Stimulated activated CD8-positive, alpha-beta memory T cell treated with anti-CD3 and anti-CD28 coated beads, Interleukin-7, amount 100 ng/mL, for 4 hours (primary cell): ENCODE results near the gene TNS3.

ENCODE experiments used
- DNase-seq, 2 donors: peaks; one replicate each; pipeline ENCODE4 v3.0.0-alpha.2; 2020; ENCODE audit warnings: low read depth in 2 of 2

TNS3 gene

GRCh38 chr7:47368190-47368812 is 213.6 kb downstream of the TNS3 start:
- DNase-seq = no peak

- DNase-seq = no peak
Observed at GRCh38 chr7:47367369-47367768, 214.5 kb downstream of the TNS3 start.

GRCh38 chr7:47366960-47367359 is 215.0 kb downstream of the TNS3 start:
- DNase-seq = no peak

GRCh38 chr7:47366211-47366610 is 215.7 kb downstream of the TNS3 start:
- DNase-seq = no peak

GRCh38 chr7:47362984-47363383 is 218.9 kb downstream of the TNS3 start:
- DNase-seq = no peak

GRCh38 chr7:47361746-47362215 is 220.1 kb downstream of the TNS3 start:
- DNase-seq = no peak

- DNase-seq = no peak
Observed at GRCh38 chr7:47361236-47361635, 220.7 kb downstream of the TNS3 start.

- DNase-seq = no peak
Observed at GRCh38 chr7:47360301-47360900, 221.5 kb downstream of the TNS3 start.

GRCh38 chr7:47358944-47359588 is 222.8 kb downstream of the TNS3 start:
- no peak for DNase-seq

- no peak for DNase-seq
Observed at GRCh38 chr7:47358357-47358756, 223.6 kb downstream of the TNS3 start.

- DNase-seq = no peak
Observed at GRCh38 chr7:47357863-47358262, 224.0 kb downstream of the TNS3 start.

GRCh38 chr7:47357361-47357760 is 224.6 kb downstream of the TNS3 start:
- DNase-seq = no peak

GRCh38 chr7:47356261-47356660 is 225.7 kb downstream of the TNS3 start:
- DNase-seq = no peak

GRCh38 chr7:47355684-47356083 is 226.2 kb downstream of the TNS3 start:
- DNase-seq = no peak

GRCh38 chr7:47354831-47355541 is 226.9 kb downstream of the TNS3 start:
- no peak for DNase-seq

GRCh38 chr7:47354071-47354470 is 227.8 kb downstream of the TNS3 start:
- DNase-seq = no peak

GRCh38 chr7:47352394-47352968 is 229.4 kb downstream of the TNS3 start:
- DNase-seq = no peak

- DNase-seq = no peak
Observed at GRCh38 chr7:47351233-47352154, 230.4 kb downstream of the TNS3 start.

GRCh38 chr7:47350425-47350824 is 231.5 kb downstream of the TNS3 start:
- DNase-seq = no peak

GRCh38 chr7:47349401-47349800 is 232.5 kb downstream of the TNS3 start:
- no peak for DNase-seq

GRCh38 chr7:47347816-47348385 is 234.0 kb downstream of the TNS3 start:
- DNase-seq = no peak
